C4-2B (cell line): ENCODE results near the gene CYB5R3.
"Not testable (repeated sequence)": the region's sequence is repeated elsewhere in the genome, so short reads cannot be mapped to it uniquely, and the experiment has no call there.

ENCODE experiments used
- ZFX ChIP-seq: fragments of 450-650 bp; IDR thresholded peaks from 2 replicates; pipeline ENCODE4 v1.6.1; 2017
- TF ChIP-seq, protein P1 (sequence below): fragments of 450-650 bp; conservative IDR thresholded peaks from 2 replicates; pipeline ENCODE4 v1.5.1; 2017; ENCODE audit warnings: mild to moderate bottlenecking

DNA sequence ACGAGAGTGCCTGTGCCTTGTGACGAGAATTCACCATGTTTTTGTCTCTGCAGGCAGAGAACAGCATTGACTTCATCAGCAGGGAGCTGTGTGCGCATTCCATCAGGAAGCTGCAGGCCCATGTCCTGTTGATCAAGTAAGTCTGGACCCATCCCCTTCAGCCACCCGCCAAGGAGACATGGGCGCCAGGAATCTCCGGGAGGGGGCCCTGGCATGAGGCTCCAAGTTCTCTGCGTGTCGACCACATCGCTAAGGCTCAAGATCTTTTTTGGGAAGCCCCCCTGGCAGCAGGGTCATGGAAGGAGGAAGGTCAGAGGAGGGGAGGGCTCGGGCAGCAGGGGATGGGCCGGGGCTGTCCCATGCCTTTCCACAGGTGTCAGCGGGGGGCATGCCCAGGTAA, 78.1 kb downstream of the CYB5R3 start:
- TF ChIP-seq, protein P1, sequence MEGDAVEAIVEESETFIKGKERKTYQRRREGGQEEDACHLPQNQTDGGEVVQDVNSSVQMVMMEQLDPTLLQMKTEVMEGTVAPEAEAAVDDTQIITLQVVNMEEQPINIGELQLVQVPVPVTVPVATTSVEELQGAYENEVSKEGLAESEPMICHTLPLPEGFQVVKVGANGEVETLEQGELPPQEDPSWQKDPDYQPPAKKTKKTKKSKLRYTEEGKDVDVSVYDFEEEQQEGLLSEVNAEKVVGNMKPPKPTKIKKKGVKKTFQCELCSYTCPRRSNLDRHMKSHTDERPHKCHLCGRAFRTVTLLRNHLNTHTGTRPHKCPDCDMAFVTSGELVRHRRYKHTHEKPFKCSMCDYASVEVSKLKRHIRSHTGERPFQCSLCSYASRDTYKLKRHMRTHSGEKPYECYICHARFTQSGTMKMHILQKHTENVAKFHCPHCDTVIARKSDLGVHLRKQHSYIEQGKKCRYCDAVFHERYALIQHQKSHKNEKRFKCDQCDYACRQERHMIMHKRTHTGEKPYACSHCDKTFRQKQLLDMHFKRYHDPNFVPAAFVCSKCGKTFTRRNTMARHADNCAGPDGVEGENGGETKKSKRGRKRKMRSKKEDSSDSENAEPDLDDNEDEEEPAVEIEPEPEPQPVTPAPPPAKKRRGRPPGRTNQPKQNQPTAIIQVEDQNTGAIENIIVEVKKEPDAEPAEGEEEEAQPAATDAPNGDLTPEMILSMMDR, result not testable (repeated sequence)
- not testable (repeated sequence) for TF ChIP-seq ZFX
